ENCODE results near the gene ATP4A.

ATP4A gene

GRCh38 chr19:35513628-35514281 is 49.7 kb downstream of the ATP4A start, which contains the start of gene DMKN:
Gene DMKN, minus strand, starts transcription at chr19:35513649. Its CDS starts 174 bp downstream, at chr19:35513475.
- DNase-seq (ENCODE audit: low read depth) = no peak
- H3K4me3 ChIP-seq (ENCODE audit: low read depth, low read length) = no peak within 1 kb of the TSS
- TF ChIP-seq CTCF (IDR thresholded peaks at IDR 0.05; ENCODE audit: control insufficient read depth, extremely low read depth, insufficient read depth) = 0 out of 2 replicates have a peak, but pooled peaks have one; percentile 14

GRCh38 chr19:35512831-35513627 is 50.4 kb downstream of the ATP4A start:
- DNase-seq (ENCODE audit: low read depth) = no peak
- TF ChIP-seq CTCF (IDR thresholded peaks at IDR 0.05; ENCODE audit: control insufficient read depth, extremely low read depth, insufficient read depth) = no peak
- no peak overlapping the region for H3K4me3 ChIP-seq (ENCODE audit: low read depth, low read length)

- no peak for DNase-seq (ENCODE audit: low read depth)
- no peak overlapping the region for H3K4me3 ChIP-seq (ENCODE audit: low read depth, low read length)
- TF ChIP-seq CTCF (IDR thresholded peaks at IDR 0.05; ENCODE audit: control insufficient read depth, extremely low read depth, insufficient read depth) = no peak
These were observed 52.1 kb downstream of the ATP4A start for GRCh38 chr19:35511337-35511736.

GRCh38 chr19:35510626-35510964 is 52.9 kb downstream of the ATP4A start:
- TF ChIP-seq CTCF (IDR thresholded peaks at IDR 0.05; ENCODE audit: control insufficient read depth, extremely low read depth, insufficient read depth) = no peak
- no peak for DNase-seq (ENCODE audit: low read depth)
- no peak overlapping the region for H3K4me3 ChIP-seq (ENCODE audit: low read depth, low read length)

GRCh38 chr19:35509861-35510625 is 53.4 kb downstream of the ATP4A start:
- DNase-seq (ENCODE audit: low read depth) = no peak
- peak; percentile 80 for TF ChIP-seq CTCF (IDR thresholded peaks at IDR 0.05; ENCODE audit: control insufficient read depth, extremely low read depth, insufficient read depth)
- no peak overlapping the region for H3K4me3 ChIP-seq (ENCODE audit: low read depth, low read length)

GRCh38 chr19:35509018-35509652 is 54.3 kb downstream of the ATP4A start:
- no peak for TF ChIP-seq CTCF (IDR thresholded peaks at IDR 0.05; ENCODE audit: control insufficient read depth, extremely low read depth, insufficient read depth)
- H3K4me3 ChIP-seq (ENCODE audit: low read depth, low read length) = no peak overlapping the region
- no peak for DNase-seq (ENCODE audit: low read depth)

Measured in LNCaP clone FGC (cell line).